GM10847 (cell line): Measurements from ENCODE around the gene C1QTNF9B.

ENCODE experiments used
- POLR2A ChIP-seq: IDR thresholded peaks from 2 replicates; pipeline ENCODE4 v1.6.1; 2011; ENCODE audit not compliant: insufficient read length; ENCODE audit errors: extremely low read depth

The C1QTNF9B gene

DNA sequence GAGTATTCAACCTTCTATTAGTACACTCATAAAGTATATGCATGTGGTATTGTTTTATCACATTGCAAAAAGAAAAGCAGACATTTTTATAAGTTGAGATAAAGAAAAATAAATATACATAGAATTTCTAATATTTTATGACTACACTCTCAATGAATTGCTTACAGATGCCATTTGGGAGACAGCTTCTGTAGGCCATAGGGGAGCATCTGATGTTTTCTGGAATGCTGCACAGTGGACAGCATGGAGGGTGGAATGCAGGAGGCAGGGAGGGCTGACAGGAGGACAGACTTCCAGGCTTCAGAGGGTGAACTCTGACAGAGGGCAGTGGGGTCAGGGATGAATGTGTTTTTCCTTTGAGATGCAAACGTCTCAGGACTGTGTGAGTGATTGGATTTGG, 53.9 kb downstream of the C1QTNF9B start:
- no peak for TF ChIP-seq POLR2A

DNA sequence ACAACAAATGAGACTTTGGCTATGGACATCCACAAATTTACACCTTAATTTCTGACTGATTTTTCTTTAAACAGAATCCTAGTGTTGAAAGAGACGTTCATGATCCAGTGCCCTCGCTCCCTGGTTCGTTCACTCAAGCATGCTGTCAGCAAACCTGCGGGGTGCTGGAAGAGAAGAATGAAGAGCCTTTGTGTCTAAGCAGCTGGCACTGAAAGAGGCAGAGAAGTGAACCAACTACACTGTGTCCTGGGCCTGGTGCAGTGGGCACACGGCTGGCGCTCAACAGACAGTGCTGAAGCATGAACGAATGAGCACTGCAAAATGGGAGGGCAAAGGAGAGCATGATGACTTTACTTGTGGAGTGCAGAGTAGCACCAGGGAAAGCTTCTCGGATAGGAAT, 54.9 kb downstream of the C1QTNF9B start:
- TF ChIP-seq POLR2A, result no peak
